ENCODE measurements around the gene ZDHHC11.
"Not testable (repeated sequence)": the region's sequence is repeated elsewhere in the genome, so short reads cannot be mapped to it uniquely, and the experiment has no call there.

- not testable (repeated sequence) for TF ChIP-seq CTCF (IDR thresholded peaks at IDR 0.05; ENCODE audit: poor library complexity); EZH2 (IDR thresholded peaks at IDR 0.05; ENCODE audit: borderline replicate concordance); EZH2phosphoT487 (IDR thresholded peaks at IDR 0.05; ENCODE audit: low read depth, severe bottlenecking, unreplicated experiment)
These were observed 5.6 kb downstream of the ZDHHC11 start for GRCh38 chr5:845031-845675.
